Fibroblast of villous mesenchyme (primary cell): ENCODE measurements around the gene IL12RB1. TPM values are rescaled to one million over a fixed set of nuclear protein-coding genes. Genes with fewer than 3 reads are reported as not detected.
"Not testable (repeated sequence)": the region's sequence is repeated elsewhere in the genome, so short reads cannot be mapped to it uniquely, and the experiment has no call there.

Experiments
- DNase-seq: peaks from one replicate; pipeline ENCODE4 v3.0.0-alpha.2; 2010; ENCODE audit warnings: low read depth
- H3K4me3 ChIP-seq: 2 replicates; pipeline ENCODE4 v1.5.1; 2011; ENCODE audit warnings: low read depth, mild to moderate bottlenecking, low read length
- CTCF ChIP-seq: IDR thresholded peaks from 2 replicates; pipeline ENCODE4 v1.5.1; 2012; ENCODE audit warnings: low read depth, mild to moderate bottlenecking, low read length; ENCODE audit not compliant: insufficient read depth
- total RNA-seq: library from RNA; depleted of rRNA; stranded (reverse); fragments of >200 nt; gene quantifications from 2 replicates; pipeline ENCODE4 v1.2.3, GENCODE V29; 2012

IL12RB1 gene
- total RNA-seq, 1 donor = 1.3 TPM

DNA sequence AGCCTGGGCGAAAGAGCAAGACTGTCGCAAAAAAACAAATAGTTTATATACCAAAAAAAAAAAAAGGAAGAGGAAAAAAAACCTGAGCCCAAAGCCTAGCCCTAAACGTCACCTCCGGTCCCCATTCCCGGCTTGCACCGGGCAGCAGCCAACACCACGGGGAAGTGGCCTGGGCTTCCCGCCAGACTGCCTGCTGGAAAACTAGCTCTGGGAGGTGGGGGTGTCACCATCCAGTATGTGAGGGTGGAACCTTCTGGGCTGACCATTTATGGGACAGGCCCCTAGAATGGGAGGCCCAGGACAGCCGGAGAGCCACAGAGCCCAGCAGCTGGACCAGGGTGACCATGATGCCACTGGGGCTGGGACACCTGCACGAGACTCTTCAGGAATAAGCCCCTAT lies 37.3 kb downstream of the IL12RB1 start:
- H3K4me3 ChIP-seq = no peak overlapping the region
- DNase-seq = peak; percentile 49
- no peak for TF ChIP-seq CTCF

DNA sequence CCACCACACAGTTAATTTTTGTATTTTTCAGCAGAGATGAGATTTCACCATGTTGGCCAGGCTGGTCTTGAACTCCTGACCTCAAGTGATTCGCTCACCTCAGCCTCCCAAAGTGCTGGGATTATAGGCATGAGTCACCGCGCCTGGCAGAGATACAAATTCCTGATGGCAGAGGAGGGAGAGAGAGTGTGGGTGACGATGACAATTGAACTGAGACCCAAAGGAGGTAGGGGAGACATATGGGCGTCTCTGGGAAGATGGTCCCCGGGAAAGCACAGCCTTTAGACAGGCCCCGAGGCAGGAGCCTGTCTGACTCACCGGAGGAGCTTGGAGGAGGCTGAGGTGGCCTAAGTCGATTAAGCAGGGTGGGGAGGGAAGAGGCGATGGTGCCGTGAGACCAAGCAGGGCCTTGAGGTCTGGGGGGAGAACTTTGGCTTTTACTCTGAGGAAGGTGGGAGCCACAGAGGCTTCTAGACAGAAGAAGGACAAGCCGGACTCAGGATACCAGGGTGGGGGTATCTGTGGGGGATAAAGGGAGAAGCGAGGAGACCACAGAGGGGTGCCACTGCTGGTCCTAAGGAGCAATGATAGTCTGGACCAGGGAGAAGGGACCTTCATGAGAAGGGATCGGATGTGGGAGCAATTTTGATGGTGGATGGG lies 40.5 kb downstream of the IL12RB1 start:
- no peak overlapping the region for H3K4me3 ChIP-seq
- peak; percentile 68 for DNase-seq
- TF ChIP-seq CTCF = no peak

GRCh38 chr19:18045307-18046050 lies 41.3 kb downstream of the IL12RB1 start:
- TF ChIP-seq CTCF = no peak
- H3K4me3 ChIP-seq = peak overlapping the region; percentile 50
- DNase-seq = no peak

DNA sequence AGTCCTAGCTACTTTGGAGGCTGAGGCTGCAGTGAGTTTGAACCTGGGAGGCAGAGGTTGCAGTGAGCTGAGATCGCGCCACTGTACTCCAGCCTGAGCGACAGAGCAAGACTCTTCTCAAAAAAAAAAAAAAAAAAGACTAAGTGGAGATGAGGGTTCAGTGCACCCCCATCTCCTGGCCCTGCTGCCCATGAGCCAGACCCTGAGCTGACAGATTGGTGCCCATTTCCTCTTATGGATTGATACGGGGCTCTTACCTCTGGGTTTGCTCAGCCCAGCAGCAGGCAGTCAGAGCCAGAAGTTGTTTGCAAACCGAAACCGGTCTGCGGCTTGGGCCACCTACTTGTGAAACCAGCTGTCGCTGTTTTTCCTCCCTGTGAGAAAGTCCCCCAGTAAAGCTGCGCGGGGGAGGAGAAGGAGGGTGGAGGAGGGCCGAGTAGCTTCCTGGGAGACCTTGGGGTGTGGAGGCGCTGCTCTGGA lies 41.9 kb downstream of the IL12RB1 start:
- TF ChIP-seq CTCF = no peak
- peak; percentile 90 for DNase-seq
- peak overlapping the region; percentile 50 for H3K4me3 ChIP-seq

DNA sequence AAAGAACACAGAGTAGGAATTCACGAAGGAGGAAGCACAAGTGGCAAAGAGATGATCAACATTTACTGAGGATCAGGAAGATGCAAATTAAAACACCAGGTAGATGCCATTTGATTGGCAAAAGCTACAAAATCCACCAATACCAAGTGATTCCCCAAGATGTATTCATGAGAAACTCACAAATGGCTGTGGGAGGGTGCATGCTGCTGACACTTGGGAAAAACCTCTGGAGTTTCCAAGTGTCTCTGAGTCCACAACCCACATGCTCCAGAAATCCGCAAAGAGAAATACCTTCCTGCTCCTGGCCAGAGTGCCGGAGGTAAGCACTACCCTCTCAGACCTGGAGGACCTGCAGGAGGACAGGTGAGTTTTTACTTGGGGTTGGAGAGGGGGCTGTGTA lies 43.1 kb downstream of the IL12RB1 start:
- TF ChIP-seq CTCF = no peak
- DNase-seq = no peak
- H3K4me3 ChIP-seq = no peak overlapping the region

DNA sequence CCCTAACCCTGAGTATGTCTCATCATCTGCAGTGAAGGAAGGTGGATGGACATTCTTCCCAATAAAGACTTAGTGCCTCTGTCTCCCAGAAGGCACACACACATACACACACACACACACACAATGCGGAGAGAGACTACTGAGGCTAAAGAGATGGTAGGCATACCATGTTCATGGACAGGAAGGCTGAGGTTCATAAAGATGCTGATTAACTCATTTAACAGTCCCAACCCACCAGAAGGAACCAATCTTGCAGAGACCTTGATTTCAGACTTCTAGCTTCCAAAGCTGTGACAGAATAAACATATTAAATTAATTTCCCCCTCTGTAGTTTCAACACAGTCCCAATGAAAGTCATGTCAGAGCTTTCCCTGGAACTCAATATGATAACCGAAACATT lies 45.7 kb downstream of the IL12RB1 start:
- no peak for TF ChIP-seq CTCF
- DNase-seq = no peak
- H3K4me3 ChIP-seq = no peak overlapping the region

GRCh38 chr19:18032102-18032501 lies 54.6 kb downstream of the IL12RB1 start:
- not testable (repeated sequence) for DNase-seq, H3K4me3 ChIP-seq

- DNase-seq, H3K4me3 ChIP-seq: not testable (repeated sequence)
Observed at GRCh38 chr19:18031401-18031800, 55.3 kb downstream of the IL12RB1 start.
